NCI-H510A treated with DMSO at 0.1 percent for 48 hours (cell line): ENCODE data around the gene MTRR.
"Not testable (repeated sequence)": the region's sequence is repeated elsewhere in the genome, so short reads cannot be mapped to it uniquely, and the experiment has no call there.

ENCODE experiments used
- DNase-seq: peaks from one replicate; lab custom pipeline; 2025; lab: John Stamatoyannopoulos, UW

The MTRR gene

DNA sequence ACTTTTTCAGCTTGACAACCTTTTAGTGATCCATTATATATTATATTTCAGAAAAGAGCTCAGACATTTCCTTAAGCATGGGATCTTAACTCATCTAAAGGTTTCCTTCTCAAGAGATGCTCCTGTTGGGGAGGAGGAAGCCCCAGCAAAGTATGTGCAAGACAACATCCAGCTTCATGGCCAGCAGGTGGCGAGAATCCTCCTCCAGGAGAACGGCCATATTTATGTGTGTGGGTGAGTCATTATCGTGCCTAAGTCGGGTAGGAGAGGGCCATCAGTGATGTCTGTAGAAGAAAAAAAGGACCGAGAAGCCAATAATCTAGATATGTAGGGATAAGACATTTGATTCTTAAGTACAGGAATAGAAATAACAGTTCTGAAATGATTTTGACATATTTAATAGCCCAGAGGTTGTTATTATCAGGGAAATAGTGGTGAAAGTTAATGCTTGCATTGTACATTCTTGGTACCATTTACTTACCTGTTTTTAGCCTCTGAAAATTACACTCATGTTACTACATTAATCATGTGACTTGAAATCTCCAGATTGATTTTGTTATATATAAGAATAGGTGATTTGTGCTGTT lies 28.2 kb downstream of the MTRR start:
- no peak for DNase-seq

- DNase-seq: no peak
Observed at GRCh38 chr5:7902201-7902600, 33.3 kb downstream of the MTRR start.

- peak; percentile 15 for DNase-seq
Observed at GRCh38 chr5:7902666-7903625, 34.0 kb downstream of the MTRR start.

DNA sequence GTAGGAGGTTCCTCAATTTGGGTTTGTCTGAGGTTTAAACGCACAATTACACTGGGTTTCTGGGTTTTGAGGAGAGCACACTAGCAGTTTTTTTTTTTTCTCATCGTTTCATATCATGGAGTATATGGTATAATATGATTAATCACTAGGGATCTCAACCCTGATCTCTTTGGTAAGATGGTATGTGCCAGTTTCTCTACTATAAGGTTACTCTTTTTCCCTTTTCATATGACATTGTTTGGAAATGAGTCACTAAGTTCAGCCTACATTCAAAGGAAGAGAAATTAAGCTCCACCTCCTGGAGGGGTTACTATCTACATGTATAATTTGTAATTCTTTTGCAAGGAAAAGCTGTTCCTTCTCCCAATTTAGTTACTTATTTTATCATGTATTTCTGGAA lies 35.2 kb downstream of the MTRR start:
- DNase-seq: no peak

- no peak for DNase-seq
Observed at GRCh38 chr5:7907612-7908011, 38.7 kb downstream of the MTRR start.

DNA sequence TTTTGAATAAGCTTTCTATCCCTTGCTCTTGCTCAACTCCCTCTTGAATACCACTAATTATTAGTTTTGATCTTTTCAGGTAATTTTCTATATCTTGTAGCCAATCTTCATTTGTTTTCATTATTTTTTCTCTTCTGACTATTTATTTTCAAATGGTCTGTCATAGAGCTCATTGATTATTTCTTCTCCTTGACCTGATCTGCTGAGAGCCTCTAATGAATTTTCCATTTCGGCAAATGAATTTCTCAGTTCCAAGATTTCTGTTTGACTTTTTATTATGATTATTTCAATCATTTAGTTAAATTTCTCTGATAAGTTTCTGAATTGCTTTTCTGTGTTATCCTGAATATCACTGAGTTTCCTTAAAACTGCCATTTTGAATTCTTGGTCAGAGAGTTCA lies 39.4 kb downstream of the MTRR start:
- DNase-seq: no peak

DNA sequence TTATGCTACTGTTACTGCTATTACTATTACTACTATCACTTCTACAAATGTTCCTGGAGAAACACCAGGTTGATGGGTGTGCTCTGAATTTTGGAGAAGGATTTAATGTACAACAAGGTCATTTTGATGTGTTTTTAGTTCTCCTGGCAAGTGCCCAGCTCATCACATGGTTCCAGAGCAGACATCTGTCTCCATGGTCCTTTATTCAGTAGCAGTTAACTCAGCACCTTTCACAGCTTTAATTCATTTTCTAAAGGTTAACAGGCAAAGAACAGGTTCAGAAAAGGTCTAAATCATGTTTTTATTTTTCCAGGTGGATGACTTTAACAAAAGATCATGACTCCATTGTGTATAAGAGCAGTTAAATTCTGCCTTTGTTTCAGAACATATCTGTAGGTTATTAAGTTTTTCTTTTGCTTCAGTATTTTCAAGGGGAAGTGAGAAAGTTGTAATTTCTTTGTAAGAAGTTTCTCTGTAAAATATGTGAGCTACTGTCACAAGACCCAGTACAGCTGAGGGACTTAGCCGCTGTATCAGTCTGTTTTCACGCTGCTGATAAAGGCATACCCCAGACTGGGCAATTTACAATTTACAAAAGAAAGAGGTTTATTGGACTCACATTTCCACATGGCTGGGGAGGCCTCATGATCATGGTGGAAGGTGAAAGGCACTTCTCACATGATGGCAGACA lies 41.9 kb downstream of the MTRR start:
- no peak for DNase-seq

DNA sequence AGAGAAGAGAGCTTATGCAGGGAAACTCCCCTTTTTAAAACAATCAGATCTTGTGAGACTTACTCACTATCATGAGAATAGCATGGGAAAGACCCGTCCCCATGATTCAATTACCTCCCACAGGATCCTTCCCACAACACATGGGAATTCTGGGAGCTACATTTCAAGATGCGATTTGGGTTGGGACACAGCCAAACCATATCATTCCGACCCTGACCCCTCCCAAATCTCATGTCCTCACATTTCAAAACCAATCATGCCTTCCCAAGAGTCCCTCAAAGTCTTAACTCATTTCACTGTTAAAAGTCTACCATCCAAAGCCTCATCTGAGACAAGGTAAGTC lies 42.5 kb downstream of the MTRR start:
- not testable (repeated sequence) for DNase-seq

GRCh38 chr5:7916171-7916804 lies 47.3 kb downstream of the MTRR start:
- DNase-seq: no peak

DNA sequence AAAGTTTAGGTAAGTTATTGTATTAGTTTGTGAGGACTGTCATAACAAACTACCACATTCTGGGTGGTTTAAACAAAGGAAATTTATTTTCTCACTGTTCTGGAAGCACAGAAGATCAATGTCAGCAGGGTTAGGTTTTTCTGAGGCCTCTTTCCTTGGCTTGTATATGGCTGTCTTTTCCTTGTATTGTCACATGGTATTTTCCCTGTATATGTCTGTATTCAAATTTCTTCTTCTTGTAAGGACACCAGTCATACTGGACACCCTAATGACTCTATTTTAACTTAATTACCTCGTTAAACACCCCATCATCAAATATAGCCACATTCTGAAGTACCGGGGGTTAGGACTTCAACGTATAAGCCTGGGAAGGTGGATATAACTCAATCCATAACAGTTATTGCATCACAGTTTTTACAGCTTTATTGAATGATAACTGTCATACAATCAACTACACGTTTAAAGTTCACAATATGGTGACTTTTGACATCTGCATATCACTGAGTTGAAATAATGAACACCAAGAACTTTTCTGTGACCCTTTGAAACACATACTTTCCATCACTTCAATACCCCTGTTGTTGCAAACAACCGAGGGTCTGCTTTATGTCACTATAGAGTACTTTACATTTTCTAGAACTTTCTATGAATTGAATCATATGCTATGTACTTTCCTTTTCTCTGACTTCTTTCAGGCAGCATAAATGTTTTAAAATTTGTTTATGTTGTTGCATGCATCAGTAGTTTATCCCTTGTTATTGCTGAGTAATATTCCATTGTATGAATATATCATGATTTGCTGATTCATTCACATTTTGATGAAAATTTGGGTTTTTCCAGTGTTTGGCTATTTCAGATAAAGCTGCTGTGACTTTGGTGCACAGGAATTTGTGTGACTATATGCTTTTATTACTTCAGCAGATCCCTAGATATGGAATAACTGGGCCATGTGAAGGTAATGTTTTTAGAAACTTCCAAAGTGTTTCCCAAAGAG lies 48.5 kb downstream of the MTRR start:
- DNase-seq: no peak

DNA sequence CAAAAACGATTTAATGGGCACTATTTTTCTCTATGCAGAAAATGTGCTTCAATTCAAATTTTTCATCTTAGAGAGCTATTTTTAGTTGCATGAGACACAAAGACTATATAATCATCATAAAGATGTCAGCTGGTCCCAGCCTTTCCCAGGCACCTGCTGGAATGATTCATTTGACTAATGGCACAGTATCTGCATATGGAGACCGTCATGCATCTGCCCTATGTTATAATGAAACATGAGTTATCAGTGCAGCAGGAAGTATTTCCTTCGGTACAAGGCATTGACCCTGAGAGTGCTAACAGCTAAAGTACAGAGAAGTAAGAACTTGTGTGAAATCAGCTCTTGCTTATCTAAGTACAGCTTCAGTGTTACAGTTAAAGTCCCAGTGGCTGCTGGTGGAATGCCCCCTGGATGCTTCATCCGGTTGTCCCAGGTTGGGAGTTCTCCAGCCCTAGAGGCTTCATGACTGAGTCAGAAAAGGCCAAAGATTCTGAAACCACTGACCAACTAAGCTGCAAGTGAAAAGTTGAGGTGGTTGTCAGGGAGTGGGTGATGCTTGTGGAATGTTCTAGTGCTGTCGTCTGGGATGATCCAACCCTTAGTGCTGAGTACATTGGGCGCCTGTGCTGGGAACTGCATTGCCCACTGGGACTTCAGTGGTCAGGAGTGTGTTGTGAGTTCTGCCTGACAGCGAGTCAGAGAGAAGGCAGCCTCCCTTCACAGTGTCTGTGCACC lies 57.2 kb downstream of the MTRR start:
- DNase-seq: no peak

DNA sequence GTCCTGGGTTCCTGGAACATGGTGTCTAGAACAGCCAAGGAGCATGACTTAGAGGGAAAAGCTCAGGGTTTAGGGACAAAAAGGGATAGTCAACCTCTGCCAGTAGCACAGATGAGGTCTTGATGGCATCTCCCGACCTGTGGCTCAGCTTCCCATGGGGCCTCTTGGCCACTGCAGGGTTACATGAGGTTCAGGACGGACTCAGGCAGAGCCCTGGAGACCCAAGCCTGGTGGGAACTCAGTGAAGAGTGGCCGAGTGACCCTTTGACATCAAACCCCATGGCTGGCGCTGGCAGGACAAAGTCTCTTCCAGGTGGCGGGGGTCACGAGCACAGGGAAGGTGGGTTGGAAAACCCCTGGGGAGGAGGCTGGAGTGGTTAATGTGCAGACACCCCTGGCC lies 57.8 kb downstream of the MTRR start:
- DNase-seq: no peak

GRCh38 chr5:7927466-7928375 lies 58.8 kb downstream of the MTRR start:
- DNase-seq: peak; percentile 84

- no peak for DNase-seq
Observed at GRCh38 chr5:7930011-7930410, 61.1 kb downstream of the MTRR start.

DNA sequence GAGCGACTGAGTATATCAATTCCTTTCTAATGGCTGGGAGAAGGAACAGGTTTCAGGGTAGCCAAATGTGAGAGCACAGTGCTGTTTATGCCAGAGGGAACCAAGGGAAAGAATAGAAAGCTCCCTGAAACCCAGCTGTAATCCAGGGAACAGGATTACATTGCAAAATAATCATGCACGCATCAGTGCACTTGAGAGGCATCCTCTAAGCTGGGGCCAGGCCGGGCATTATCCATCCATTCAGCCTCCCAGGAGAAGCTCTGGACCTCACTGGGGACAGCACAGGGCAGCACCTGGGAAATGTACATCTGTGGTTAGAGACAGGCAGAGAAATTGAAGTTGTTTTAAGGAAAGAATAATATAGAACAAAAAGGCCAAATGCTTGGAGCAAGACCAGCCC lies 72.7 kb downstream of the MTRR start:
- peak; percentile 70 for DNase-seq

DNA sequence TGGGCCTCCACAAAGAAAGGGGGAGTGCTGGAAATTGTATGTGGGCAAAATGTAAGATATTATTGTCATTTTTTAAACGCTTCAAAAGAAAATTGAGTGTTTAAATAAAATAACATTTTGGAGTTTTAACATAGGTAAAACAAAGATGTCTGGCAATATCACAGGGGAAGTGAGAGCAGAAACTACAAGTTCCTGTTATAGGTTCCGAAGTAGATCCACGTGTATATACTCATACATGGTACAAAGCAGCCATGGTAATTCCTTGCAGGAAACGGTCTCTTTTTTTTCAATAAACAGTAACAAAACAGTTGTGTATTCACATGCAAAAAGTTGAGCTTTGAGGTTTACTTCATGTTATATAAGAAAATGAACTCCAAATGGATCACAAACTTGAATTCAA lies 78.4 kb downstream of the MTRR start:
- no peak for DNase-seq
